ENCODE data around the gene LZTFL1.

- TF ChIP-seq USF2 (CRISPR knock-in tag; IDR thresholded peaks at IDR 0.05) = no peak
- no peak for TF ChIP-seq HMGXB4 (CRISPR knock-in tag; IDR thresholded peaks at IDR 0.05)
- TF ChIP-seq CTCF (IDR thresholded peaks at IDR 0.05) = no peak
- TF ChIP-seq ZNF512 (CRISPR knock-in tag; IDR thresholded peaks at IDR 0.05; ENCODE audit: borderline replicate concordance) = no peak
- TF ChIP-seq IRF1 (CRISPR knock-in tag; IDR thresholded peaks at IDR 0.05) = no peak
These were observed 49.3 kb downstream of the LZTFL1 start for GRCh38 chr3:45792516-45793172.

All from WTC11 (cell line).